Astrocyte (in vitro differentiated cells and primary cell): ENCODE data around the gene SEMA7A.

Experiments
- EZH2 ChIP-seq: IDR thresholded peaks from 2 replicates; pipeline ENCODE4 v1.6.1; 2012; ENCODE audit warnings: mild to moderate bottlenecking, low read length, inconsistent platforms; ENCODE audit not compliant: insufficient read depth
- TF ChIP-seq, protein P1 (sequence below): IDR thresholded peaks from 2 replicates; pipeline ENCODE4 v1.5.1; 2011; ENCODE audit warnings: low read depth, mild to moderate bottlenecking, inconsistent platforms, low read length, moderate library complexity; ENCODE audit not compliant: insufficient read depth

DNA sequence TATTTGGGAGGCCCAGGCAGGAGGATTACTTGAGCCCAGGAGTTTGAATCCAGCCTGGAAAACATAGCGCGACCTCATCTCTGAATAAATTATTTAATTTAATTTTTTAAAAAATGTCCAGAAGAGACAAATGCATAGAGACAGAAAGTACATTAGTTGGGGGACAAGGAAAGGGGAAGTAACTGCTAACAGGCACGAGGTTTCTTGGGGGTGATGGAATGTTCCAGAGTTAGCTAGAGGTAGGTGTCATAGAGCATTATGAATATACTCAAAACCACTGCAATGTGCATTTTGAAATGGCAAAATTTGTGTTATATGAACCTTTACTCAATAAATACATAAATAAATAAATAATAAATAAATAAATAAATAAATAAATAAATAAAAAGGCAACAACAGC, 34.7 kb downstream of the SEMA7A start:
- TF ChIP-seq, protein P1, sequence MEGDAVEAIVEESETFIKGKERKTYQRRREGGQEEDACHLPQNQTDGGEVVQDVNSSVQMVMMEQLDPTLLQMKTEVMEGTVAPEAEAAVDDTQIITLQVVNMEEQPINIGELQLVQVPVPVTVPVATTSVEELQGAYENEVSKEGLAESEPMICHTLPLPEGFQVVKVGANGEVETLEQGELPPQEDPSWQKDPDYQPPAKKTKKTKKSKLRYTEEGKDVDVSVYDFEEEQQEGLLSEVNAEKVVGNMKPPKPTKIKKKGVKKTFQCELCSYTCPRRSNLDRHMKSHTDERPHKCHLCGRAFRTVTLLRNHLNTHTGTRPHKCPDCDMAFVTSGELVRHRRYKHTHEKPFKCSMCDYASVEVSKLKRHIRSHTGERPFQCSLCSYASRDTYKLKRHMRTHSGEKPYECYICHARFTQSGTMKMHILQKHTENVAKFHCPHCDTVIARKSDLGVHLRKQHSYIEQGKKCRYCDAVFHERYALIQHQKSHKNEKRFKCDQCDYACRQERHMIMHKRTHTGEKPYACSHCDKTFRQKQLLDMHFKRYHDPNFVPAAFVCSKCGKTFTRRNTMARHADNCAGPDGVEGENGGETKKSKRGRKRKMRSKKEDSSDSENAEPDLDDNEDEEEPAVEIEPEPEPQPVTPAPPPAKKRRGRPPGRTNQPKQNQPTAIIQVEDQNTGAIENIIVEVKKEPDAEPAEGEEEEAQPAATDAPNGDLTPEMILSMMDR: no peak
- no peak for TF ChIP-seq EZH2
